Fibroblast of lung (primary cell): ENCODE results near the gene DLGAP1. TPM values are rescaled to one million over a fixed set of nuclear protein-coding genes. Genes with fewer than 3 reads are reported as not detected.

Source experiments
- DNase-seq, 2 donors: peaks; one replicate each; pipeline versions ENCODE4 v3.0.0 to v3.0.0-alpha.2; 2010; ENCODE audit warnings: low read depth in 2 of 2
- H2AFZ ChIP-seq: 2 replicates; pipeline ENCODE4 v1.5.1; 2012; ENCODE audit warnings: low read length, control low read depth, inconsistent platforms
- H3K27ac ChIP-seq: 2 replicates; pipeline ENCODE4 v1.5.1; 2011; ENCODE audit warnings: low read length, control low read depth; ENCODE audit not compliant: insufficient read depth
- H3K27me3 ChIP-seq: 2 replicates; pipeline ENCODE4 v1.5.1; 2011; ENCODE audit warnings: mild to moderate bottlenecking, low read length; ENCODE audit not compliant: control insufficient read depth, insufficient read depth
- H3K36me3 ChIP-seq: 2 replicates; pipeline ENCODE4 v1.5.1; 2011; ENCODE audit warnings: low read length; ENCODE audit not compliant: control insufficient read depth, insufficient read depth
- H3K4me1 ChIP-seq: 2 replicates; pipeline ENCODE4 v1.5.1; 2011; ENCODE audit warnings: low read length; ENCODE audit not compliant: control insufficient read depth, insufficient read depth; ENCODE audit errors: extremely low read depth
- H3K4me2 ChIP-seq: 2 replicates; pipeline ENCODE4 v1.5.1; 2011; ENCODE audit warnings: low read length, control low read depth; ENCODE audit not compliant: insufficient read depth; ENCODE audit errors: extremely low read depth
- H3K4me3 ChIP-seq, 4 experiments: fragments of 200-600 bp in 1 of 4; sonication (generic) in 1 of 4; replicated peaks in 1 of 4; 2 replicates each; pipeline ENCODE4 v1.5.1; 2011 to 2016; ENCODE audit warnings: low read length in 4 of 4, low read depth in 3 of 4, mild to moderate bottlenecking in 3 of 4, control low read depth in 2 of 4, inconsistent platforms in 1 of 4, mixed read lengths in 1 of 4; ENCODE audit not compliant: insufficient read depth in 1 of 4; ENCODE audit errors: control extremely low read depth in 1 of 4
- H3K79me2 ChIP-seq: 2 replicates; pipeline ENCODE4 v1.5.1; 2012; ENCODE audit warnings: mild to moderate bottlenecking, low read length, inconsistent platforms; ENCODE audit not compliant: control insufficient read depth, insufficient read depth
- H3K9ac ChIP-seq: 2 replicates; pipeline ENCODE4 v1.5.1; 2011; ENCODE audit warnings: mild to moderate bottlenecking, low read length, control low read depth; ENCODE audit not compliant: insufficient read depth
- H3K9me3 ChIP-seq: 2 replicates; pipeline ENCODE4 v1.5.1; 2012; ENCODE audit warnings: low read depth, low read length; ENCODE audit not compliant: control insufficient read depth, insufficient read depth
- H4K20me1 ChIP-seq: 2 replicates; pipeline ENCODE4 v1.5.1; 2011; ENCODE audit warnings: low read length; ENCODE audit not compliant: control insufficient read depth, insufficient read depth; ENCODE audit errors: extremely low read depth
- EZH2 ChIP-seq: IDR thresholded peaks from 2 replicates; pipeline ENCODE4 v1.5.1; 2012; ENCODE audit warnings: low read length, control low read depth, mild to moderate bottlenecking; ENCODE audit errors: missing control alignments
- polyA plus RNA-seq, 2 donors: library from polyadenylated mRNA; depleted of rRNA in 1 of 2; stranded (reverse) in 1 of 2; unstranded in 1 of 2; fragments of >200 nt; gene quantifications; 2 replicates each; pipeline ENCODE4 v1.2.1, GENCODE V29; 2011 to 2012; ENCODE audit warnings: missing spikeins in 1 of 2
- total RNA-seq: library from RNA; depleted of rRNA; stranded (reverse); fragments of >200 nt; gene quantifications from 2 replicates; pipeline ENCODE4 v1.2.1, GENCODE V29; 2014
- TF ChIP-seq, protein P1 (sequence below), 2 donors: IDR thresholded peaks in 1 of 2; conservative IDR thresholded peaks in 1 of 2; 1 replicate in 1 of 2; 2 replicates in 1 of 2; pipeline ENCODE4 v1.5.1; 2011 to 2012; ENCODE audit warnings: low read length in 2 of 2, control low read depth in 1 of 2, inconsistent platforms in 1 of 2, low read depth in 1 of 2, mild to moderate bottlenecking in 1 of 2

The DLGAP1 gene
- total and polyA plus RNA-seq, 2 donors (not counting 1 experiment from before 2014, with no cell fraction given), result 0.16 to 0.17 TPM

DNA sequence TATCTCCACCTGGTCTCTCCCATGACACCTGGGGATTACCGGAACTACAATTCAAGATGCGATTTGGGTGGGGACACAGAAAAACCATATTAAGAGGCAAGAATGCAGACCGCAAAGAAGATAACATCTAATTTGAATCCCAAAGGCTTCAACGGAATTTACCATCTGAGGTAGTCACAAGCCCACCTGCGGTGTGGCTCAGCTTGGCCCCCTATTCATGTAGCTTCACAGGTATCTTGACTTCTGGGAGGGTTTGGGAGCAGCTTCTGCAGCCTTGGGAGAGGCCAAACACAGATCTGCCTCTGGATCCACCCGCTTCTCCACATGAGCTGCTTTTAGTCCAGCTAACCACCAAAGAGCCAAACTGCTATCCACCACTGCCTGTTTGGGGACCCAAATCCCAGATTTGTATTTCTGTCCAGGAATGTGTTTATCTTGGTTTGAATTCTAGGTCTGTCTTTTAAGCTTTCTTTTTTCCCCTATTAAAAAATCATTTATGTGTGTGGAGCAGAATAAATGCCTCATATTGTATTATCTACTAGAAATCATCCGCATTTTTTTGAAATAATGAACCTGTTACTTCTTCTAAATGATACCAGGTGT lies 247.6 kb downstream of the DLGAP1 start:
- Histone ChIP-seq H3K9me3 (no peaks in the 10 kb centered on the region), H3K36me3 (no peaks in the 10 kb centered on the region), H3K9ac (no peak overlapping the region), H3K27me3 (no peaks in the 10 kb centered on the region), H3K27ac (no peak overlapping the region), H2AFZ (no peak overlapping the region), H3K4me2 (no peak overlapping the region), H3K4me1 (no peaks in the 10 kb centered on the region), H3K4me3 (no peak overlapping the region), H3K79me2 (no peaks in the 10 kb centered on the region), H4K20me1 (no peaks in the 10 kb centered on the region)
- TF ChIP-seq EZH2, result no peak
- no peak for DNase-seq

DNA sequence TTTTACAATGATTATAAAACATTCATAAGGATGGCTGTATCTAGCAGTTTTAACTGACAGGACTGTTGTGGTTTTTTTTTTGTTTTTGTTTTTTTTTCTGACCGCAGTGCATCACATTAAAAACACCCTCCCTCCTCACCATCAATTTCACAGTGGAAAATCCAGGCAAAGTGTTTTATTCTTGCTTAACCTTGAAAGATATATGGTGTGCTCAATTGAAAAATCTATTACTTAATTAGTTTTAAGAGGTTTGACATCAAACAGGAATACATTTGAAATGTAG lies 250.7 kb downstream of the DLGAP1 start:
- no peak overlapping the region for H2AFZ ChIP-seq
- H3K9me3 ChIP-seq, result no peaks in the 10 kb centered on the region
- no peaks in the 10 kb centered on the region for H4K20me1 ChIP-seq
- H3K27ac ChIP-seq, result no peak overlapping the region
- TF ChIP-seq EZH2, result no peak
- TF ChIP-seq, protein P1, sequence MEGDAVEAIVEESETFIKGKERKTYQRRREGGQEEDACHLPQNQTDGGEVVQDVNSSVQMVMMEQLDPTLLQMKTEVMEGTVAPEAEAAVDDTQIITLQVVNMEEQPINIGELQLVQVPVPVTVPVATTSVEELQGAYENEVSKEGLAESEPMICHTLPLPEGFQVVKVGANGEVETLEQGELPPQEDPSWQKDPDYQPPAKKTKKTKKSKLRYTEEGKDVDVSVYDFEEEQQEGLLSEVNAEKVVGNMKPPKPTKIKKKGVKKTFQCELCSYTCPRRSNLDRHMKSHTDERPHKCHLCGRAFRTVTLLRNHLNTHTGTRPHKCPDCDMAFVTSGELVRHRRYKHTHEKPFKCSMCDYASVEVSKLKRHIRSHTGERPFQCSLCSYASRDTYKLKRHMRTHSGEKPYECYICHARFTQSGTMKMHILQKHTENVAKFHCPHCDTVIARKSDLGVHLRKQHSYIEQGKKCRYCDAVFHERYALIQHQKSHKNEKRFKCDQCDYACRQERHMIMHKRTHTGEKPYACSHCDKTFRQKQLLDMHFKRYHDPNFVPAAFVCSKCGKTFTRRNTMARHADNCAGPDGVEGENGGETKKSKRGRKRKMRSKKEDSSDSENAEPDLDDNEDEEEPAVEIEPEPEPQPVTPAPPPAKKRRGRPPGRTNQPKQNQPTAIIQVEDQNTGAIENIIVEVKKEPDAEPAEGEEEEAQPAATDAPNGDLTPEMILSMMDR (conservative IDR thresholded peaks at IDR 0.05 in 1 of 2, IDR thresholded peaks at IDR 0.05 in 1 of 2; ENCODE audit: low read depth in 1 of 2, low read length in 2 of 2), result no peak
- no peaks in the 10 kb centered on the region for H3K36me3 ChIP-seq
- no peaks in the 10 kb centered on the region for H3K79me2 ChIP-seq
- no peak overlapping the region for H3K9ac ChIP-seq
- no peaks in the 10 kb centered on the region for H3K27me3 ChIP-seq
- no peak overlapping the region for H3K4me3 ChIP-seq
- no peak overlapping the region for H3K4me2 ChIP-seq
- H3K4me1 ChIP-seq, result no peaks in the 10 kb centered on the region
- DNase-seq, result no peak

DNA sequence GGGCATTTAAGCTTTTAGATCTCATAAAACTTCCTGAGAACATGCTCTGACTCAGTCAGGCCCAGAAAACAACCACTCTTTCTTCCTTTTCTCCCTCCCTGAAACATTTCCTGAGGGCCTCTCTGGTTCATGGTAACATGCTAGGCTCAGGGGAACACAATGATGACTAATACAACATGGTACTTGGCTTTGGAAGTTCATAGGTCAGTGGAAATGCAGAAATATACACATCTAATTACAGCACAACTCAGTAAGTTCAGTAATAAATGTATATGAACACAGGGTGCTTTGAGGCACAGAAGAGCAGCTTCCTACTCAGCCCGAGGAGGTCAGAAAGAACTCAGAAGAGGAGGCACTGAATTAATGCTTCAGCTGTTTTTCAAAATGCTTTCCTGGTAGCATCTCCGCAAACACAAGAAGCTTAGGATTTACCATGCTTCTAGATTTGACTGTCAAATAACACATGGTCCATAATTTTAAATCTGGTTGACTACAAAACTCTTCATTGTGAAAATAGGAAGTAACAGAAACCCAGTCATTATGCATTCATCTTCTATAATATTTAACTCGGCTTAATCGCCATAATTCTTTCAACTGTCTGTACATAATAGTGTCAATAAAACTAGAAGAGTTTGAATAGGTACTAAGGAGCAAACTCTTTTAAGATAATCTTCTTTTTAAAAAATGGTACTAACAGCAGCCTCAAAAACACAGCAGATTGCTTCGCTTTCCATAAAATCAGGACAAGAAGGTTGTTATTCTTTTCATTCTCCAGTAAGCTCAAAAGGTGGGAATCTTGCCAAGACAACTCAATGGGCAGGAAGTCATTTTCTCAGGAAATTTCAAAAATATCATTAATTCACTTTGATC lies 251.3 kb downstream of the DLGAP1 start:
- TF ChIP-seq EZH2, result no peak
- TF ChIP-seq, protein P1 (conservative IDR thresholded peaks at IDR 0.05 in 1 of 2, IDR thresholded peaks at IDR 0.05 in 1 of 2; ENCODE audit: low read depth in 1 of 2, low read length in 2 of 2), result no peak
- H3K4me1 ChIP-seq, result no peaks in the 10 kb centered on the region
- no peak overlapping the region for H3K4me3 ChIP-seq
- no peak overlapping the region for H3K9ac ChIP-seq
- DNase-seq, result no peak
- no peak overlapping the region for H3K27ac ChIP-seq
- H3K27me3 ChIP-seq, result no peaks in the 10 kb centered on the region
- no peaks in the 10 kb centered on the region for H3K36me3 ChIP-seq
- no peaks in the 10 kb centered on the region for H4K20me1 ChIP-seq
- H3K4me2 ChIP-seq, result no peak overlapping the region
- no peak overlapping the region for H2AFZ ChIP-seq
- H3K79me2 ChIP-seq, result no peaks in the 10 kb centered on the region
- H3K9me3 ChIP-seq, result no peaks in the 10 kb centered on the region
